ENCODE data around the gene LUC7L2.
A peak's percentile ranks its signal among the peaks of the same experiment; 100 is the strongest.
"Not testable (repeated sequence)": the region's sequence is repeated elsewhere in the genome, so short reads cannot be mapped to it uniquely, and the experiment has no call there.

The LUC7L2 gene

GRCh38 chr7:139357729-139358506 lies 1.8 kb upstream of the LUC7L2 start:
- not testable (repeated sequence) for DNase-seq

- peak; percentile 13 to 16 for DNase-seq
These were observed 941 bp upstream of the LUC7L2 start for GRCh38 chr7:139358541-139359365.

- DNase-seq: peak; percentile 85 to 93
These were observed 685 bp downstream of the LUC7L2 start for GRCh38 chr7:139360210-139360947.

GRCh38 chr7:139360948-139361307 lies 1.2 kb downstream of the LUC7L2 start:
- DNase-seq: peak in 1 of 2 donors; percentile 5

GRCh38 chr7:139361523-139361922 lies 1.8 kb downstream of the LUC7L2 start:
- no peak for DNase-seq

GRCh38 chr7:139362302-139362701 lies 2.6 kb downstream of the LUC7L2 start:
- DNase-seq: no peak

- no peak for DNase-seq
These were observed 3.3 kb downstream of the LUC7L2 start for GRCh38 chr7:139362981-139363380.

- DNase-seq: no peak
These were observed 5.6 kb downstream of the LUC7L2 start for GRCh38 chr7:139365336-139365735.

- no peak for DNase-seq
These were observed 6.7 kb downstream of the LUC7L2 start for GRCh38 chr7:139366400-139366799.

GRCh38 chr7:139367438-139368155 lies 7.9 kb downstream of the LUC7L2 start:
- no peak for DNase-seq

- no peak for DNase-seq
These were observed 10.7 kb downstream of the LUC7L2 start for GRCh38 chr7:139370301-139370942.

GRCh38 chr7:139370943-139371313 lies 11.2 kb downstream of the LUC7L2 start:
- DNase-seq: no peak

GRCh38 chr7:139374246-139374645 lies 14.6 kb downstream of the LUC7L2 start:
- no peak for DNase-seq

GRCh38 chr7:139382439-139382838 lies 22.7 kb downstream of the LUC7L2 start:
- DNase-seq: no peak

GRCh38 chr7:139384611-139385010 lies 24.9 kb downstream of the LUC7L2 start:
- DNase-seq: no peak

GRCh38 chr7:139387594-139387993 lies 27.9 kb downstream of the LUC7L2 start:
- DNase-seq: no peak

- no peak for DNase-seq
These were observed 29.4 kb downstream of the LUC7L2 start for GRCh38 chr7:139389091-139389490.

GRCh38 chr7:139389774-139390173 lies 30.1 kb downstream of the LUC7L2 start:
- DNase-seq: no peak

GRCh38 chr7:139393621-139394211 lies 34.0 kb downstream of the LUC7L2 start:
- DNase-seq: no peak

GRCh38 chr7:139394540-139394939 lies 34.8 kb downstream of the LUC7L2 start:
- no peak for DNase-seq

GRCh38 chr7:139396323-139396951 lies 36.7 kb downstream of the LUC7L2 start:
- DNase-seq: no peak
